GM12878 (cell line): ENCODE measurements around the gene SMIM35.

Experiments used
- CHD4 ChIP-seq: fragments of 200-600 bp; sonication (generic); IDR thresholded peaks from 2 replicates; pipeline ENCODE4 v1.6.1; 2016; ENCODE audit warnings: mild to moderate bottlenecking
- EZH2 ChIP-seq: IDR thresholded peaks from 2 replicates; pipeline ENCODE4 v1.6.1; 2012; ENCODE audit warnings: low read depth, mild to moderate bottlenecking, control low read depth, inconsistent platforms, low read length, borderline replicate concordance; ENCODE audit not compliant: control insufficient read depth
- NRF1 ChIP-seq: conservative IDR thresholded peaks from 2 replicates; pipeline ENCODE4 v1.6.1; 2011; ENCODE audit warnings: mild to moderate bottlenecking, low read depth, low read length, improper control_type of control experiment
- POLR2A ChIP-seq: IDR thresholded peaks from 2 replicates; pipeline ENCODE4 v1.6.1; 2011; ENCODE audit warnings: low read depth, mild to moderate bottlenecking, low read length
- TF ChIP-seq, protein P1 (sequence below), 3 experiments: IDR thresholded peaks in 2 of 3; conservative IDR thresholded peaks in 1 of 3; 2 replicates each; pipeline ENCODE4 v1.5.1; 2011; ENCODE audit warnings: low read depth in 3 of 3, low read length in 3 of 3, mild to moderate bottlenecking in 3 of 3, control low read depth in 2 of 3, moderate library complexity in 2 of 3, inconsistent platforms in 1 of 3, mixed read lengths in 1 of 3; ENCODE audit not compliant: control insufficient read depth in 2 of 3, insufficient read depth in 1 of 3; ENCODE audit errors: extremely low read depth in 1 of 3
- TF ChIP-seq, protein P2 (sequence below): fragments of 450-650 bp; formaldehyde crosslinking; IDR thresholded peaks from 2 replicates; pipeline ENCODE4 v1.4.0; 2020; ENCODE audit warnings: mild to moderate bottlenecking, moderate library complexity
- TF ChIP-seq, protein P3 (sequence below): IDR thresholded peaks from 2 replicates; pipeline ENCODE4 v1.6.1; 2012; ENCODE audit warnings: mild to moderate bottlenecking, low read depth, low read length
- TF ChIP-seq, protein P4 (sequence below): IDR thresholded peaks from 2 replicates; pipeline ENCODE4 v1.6.1; 2012; ENCODE audit warnings: low read depth, low read length, improper control_type of control experiment
- TF ChIP-seq, protein P5 (sequence below): fragments of 450-650 bp; IDR thresholded peaks from 2 replicates; pipeline ENCODE4 v1.6.1; 2018; ENCODE audit warnings: borderline replicate concordance, mild to moderate bottlenecking; ENCODE audit not compliant: partially characterized antibody

DNA sequence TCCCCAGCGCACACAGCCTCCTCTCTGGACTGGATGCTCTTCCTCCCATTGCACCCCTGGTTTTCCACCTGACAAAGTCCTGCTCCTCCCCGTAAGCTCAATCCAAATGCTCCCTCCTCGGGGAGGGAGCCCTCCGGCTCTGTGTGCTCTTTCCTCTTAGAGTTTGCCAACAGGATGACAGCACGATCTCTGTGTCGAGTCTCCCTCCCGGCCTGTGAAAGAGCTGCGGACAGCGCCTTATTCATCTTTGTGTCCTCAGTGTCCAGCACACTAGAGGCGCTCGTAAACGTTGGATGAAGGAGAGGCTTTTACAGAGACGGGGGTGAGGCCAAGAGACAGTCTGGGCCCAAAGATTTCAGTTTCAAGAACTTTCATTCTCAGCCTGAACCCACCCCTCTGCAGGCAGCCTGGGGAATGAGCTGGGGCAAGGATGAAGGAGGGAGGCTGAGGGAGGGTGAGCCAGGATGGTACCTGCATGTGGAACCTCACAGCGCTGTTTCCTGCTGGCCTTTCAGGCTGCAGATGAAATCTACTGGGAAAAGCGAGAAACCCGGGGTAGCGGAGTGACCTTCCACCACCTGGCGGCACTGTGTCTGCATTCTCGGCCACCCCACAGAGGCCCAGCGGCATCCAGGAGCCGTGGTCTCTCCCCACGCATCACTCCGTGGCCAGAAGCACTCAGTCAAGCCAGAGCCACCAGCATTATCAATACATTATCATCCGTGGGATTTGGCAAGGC is 18.4 kb downstream of the SMIM35 start:
- TF ChIP-seq, protein P1, sequence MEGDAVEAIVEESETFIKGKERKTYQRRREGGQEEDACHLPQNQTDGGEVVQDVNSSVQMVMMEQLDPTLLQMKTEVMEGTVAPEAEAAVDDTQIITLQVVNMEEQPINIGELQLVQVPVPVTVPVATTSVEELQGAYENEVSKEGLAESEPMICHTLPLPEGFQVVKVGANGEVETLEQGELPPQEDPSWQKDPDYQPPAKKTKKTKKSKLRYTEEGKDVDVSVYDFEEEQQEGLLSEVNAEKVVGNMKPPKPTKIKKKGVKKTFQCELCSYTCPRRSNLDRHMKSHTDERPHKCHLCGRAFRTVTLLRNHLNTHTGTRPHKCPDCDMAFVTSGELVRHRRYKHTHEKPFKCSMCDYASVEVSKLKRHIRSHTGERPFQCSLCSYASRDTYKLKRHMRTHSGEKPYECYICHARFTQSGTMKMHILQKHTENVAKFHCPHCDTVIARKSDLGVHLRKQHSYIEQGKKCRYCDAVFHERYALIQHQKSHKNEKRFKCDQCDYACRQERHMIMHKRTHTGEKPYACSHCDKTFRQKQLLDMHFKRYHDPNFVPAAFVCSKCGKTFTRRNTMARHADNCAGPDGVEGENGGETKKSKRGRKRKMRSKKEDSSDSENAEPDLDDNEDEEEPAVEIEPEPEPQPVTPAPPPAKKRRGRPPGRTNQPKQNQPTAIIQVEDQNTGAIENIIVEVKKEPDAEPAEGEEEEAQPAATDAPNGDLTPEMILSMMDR (IDR thresholded peaks at IDR 0.05 in 2 of 3, conservative IDR thresholded peaks at IDR 0.05 in 1 of 3; ENCODE audit: control insufficient read depth in 2 of 3, extremely low read depth in 1 of 3, insufficient read depth in 1 of 3, low read depth in 3 of 3, low read length in 3 of 3): no peak
- TF ChIP-seq, protein P2, sequence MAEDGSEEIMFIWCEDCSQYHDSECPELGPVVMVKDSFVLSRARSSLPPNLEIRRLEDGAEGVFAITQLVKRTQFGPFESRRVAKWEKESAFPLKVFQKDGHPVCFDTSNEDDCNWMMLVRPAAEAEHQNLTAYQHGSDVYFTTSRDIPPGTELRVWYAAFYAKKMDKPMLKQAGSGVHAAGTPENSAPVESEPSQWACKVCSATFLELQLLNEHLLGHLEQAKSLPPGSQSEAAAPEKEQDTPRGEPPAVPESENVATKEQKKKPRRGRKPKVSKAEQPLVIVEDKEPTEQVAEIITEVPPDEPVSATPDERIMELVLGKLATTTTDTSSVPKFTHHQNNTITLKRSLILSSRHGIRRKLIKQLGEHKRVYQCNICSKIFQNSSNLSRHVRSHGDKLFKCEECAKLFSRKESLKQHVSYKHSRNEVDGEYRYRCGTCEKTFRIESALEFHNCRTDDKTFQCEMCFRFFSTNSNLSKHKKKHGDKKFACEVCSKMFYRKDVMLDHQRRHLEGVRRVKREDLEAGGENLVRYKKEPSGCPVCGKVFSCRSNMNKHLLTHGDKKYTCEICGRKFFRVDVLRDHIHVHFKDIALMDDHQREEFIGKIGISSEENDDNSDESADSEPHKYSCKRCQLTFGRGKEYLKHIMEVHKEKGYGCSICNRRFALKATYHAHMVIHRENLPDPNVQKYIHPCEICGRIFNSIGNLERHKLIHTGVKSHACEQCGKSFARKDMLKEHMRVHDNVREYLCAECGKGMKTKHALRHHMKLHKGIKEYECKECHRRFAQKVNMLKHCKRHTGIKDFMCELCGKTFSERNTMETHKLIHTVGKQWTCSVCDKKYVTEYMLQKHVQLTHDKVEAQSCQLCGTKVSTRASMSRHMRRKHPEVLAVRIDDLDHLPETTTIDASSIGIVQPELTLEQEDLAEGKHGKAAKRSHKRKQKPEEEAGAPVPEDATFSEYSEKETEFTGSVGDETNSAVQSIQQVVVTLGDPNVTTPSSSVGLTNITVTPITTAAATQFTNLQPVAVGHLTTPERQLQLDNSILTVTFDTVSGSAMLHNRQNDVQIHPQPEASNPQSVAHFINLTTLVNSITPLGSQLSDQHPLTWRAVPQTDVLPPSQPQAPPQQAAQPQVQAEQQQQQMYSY (CRISPR knock-in tag): no peak
- no peak for TF ChIP-seq POLR2A
- TF ChIP-seq, protein P3, sequence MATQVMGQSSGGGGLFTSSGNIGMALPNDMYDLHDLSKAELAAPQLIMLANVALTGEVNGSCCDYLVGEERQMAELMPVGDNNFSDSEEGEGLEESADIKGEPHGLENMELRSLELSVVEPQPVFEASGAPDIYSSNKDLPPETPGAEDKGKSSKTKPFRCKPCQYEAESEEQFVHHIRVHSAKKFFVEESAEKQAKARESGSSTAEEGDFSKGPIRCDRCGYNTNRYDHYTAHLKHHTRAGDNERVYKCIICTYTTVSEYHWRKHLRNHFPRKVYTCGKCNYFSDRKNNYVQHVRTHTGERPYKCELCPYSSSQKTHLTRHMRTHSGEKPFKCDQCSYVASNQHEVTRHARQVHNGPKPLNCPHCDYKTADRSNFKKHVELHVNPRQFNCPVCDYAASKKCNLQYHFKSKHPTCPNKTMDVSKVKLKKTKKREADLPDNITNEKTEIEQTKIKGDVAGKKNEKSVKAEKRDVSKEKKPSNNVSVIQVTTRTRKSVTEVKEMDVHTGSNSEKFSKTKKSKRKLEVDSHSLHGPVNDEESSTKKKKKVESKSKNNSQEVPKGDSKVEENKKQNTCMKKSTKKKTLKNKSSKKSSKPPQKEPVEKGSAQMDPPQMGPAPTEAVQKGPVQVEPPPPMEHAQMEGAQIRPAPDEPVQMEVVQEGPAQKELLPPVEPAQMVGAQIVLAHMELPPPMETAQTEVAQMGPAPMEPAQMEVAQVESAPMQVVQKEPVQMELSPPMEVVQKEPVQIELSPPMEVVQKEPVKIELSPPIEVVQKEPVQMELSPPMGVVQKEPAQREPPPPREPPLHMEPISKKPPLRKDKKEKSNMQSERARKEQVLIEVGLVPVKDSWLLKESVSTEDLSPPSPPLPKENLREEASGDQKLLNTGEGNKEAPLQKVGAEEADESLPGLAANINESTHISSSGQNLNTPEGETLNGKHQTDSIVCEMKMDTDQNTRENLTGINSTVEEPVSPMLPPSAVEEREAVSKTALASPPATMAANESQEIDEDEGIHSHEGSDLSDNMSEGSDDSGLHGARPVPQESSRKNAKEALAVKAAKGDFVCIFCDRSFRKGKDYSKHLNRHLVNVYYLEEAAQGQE: no peak
- no peak for TF ChIP-seq CHD4
- no peak for TF ChIP-seq EZH2
- TF ChIP-seq, protein P4, sequence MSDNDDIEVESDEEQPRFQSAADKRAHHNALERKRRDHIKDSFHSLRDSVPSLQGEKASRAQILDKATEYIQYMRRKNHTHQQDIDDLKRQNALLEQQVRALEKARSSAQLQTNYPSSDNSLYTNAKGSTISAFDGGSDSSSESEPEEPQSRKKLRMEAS: no peak
- TF ChIP-seq, protein P5, sequence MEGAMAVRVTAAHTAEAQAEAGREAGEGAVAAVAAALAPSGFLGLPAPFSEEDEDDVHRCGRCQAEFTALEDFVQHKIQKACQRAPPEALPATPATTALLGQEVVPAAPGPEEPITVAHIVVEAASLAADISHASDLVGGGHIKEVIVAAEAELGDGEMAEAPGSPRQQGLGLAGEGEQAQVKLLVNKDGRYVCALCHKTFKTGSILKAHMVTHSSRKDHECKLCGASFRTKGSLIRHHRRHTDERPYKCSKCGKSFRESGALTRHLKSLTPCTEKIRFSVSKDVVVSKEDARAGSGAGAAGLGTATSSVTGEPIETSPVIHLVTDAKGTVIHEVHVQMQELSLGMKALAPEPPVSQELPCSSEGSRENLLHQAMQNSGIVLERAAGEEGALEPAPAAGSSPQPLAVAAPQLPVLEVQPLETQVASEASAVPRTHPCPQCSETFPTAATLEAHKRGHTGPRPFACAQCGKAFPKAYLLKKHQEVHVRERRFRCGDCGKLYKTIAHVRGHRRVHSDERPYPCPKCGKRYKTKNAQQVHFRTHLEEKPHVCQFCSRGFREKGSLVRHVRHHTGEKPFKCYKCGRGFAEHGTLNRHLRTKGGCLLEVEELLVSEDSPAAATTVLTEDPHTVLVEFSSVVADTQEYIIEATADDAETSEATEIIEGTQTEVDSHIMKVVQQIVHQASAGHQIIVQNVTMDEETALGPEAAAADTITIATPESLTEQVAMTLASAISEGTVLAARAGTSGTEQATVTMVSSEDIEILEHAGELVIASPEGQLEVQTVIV: no peak
- TF ChIP-seq NRF1: no peak
